ENCODE measurements around the gene BARHL2. TPM values are rescaled to one million over a fixed set of nuclear protein-coding genes. Genes with fewer than 3 reads are reported as not detected.

Gene BARHL2
- polyA plus RNA-seq, 1 experiment: not detected

DNA sequence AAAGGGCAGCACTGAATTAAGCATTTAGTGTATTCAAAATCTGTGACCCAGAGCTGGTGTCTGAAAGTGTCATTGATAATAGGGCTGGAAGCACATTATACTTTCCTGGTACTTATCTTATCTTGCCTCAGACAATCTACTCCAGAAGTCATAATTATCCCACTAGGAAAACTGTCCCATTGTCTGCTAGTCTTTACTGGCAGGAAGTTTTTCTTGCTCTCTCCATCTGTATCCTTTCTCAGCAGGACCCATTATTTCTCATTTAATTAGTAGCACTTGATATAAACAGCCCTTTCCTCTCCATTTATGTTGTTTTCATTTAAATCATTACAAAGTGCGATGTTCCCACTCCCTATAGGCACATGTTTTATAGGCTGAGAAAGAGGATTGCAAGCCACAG, 36.5 kb upstream of the BARHL2 start:
- H3K27ac ChIP-seq (ENCODE audit: low read depth, low read length): no peak overlapping the region
- no peaks in the 10 kb centered on the region for H3K9me3 ChIP-seq (ENCODE audit: control insufficient read depth, insufficient read depth, low read length)
- DNase-seq (ENCODE audit: low read depth, low spot score): no peak
- TF ChIP-seq, protein P1, sequence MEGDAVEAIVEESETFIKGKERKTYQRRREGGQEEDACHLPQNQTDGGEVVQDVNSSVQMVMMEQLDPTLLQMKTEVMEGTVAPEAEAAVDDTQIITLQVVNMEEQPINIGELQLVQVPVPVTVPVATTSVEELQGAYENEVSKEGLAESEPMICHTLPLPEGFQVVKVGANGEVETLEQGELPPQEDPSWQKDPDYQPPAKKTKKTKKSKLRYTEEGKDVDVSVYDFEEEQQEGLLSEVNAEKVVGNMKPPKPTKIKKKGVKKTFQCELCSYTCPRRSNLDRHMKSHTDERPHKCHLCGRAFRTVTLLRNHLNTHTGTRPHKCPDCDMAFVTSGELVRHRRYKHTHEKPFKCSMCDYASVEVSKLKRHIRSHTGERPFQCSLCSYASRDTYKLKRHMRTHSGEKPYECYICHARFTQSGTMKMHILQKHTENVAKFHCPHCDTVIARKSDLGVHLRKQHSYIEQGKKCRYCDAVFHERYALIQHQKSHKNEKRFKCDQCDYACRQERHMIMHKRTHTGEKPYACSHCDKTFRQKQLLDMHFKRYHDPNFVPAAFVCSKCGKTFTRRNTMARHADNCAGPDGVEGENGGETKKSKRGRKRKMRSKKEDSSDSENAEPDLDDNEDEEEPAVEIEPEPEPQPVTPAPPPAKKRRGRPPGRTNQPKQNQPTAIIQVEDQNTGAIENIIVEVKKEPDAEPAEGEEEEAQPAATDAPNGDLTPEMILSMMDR (IDR thresholded peaks at IDR 0.05; ENCODE audit: low read depth, low read length): no peak
- ChIA-PET POLR2A (no interaction called here), CTCF (no interaction called here)
- no peaks in the 10 kb centered on the region for H3K27me3 ChIP-seq (ENCODE audit: control insufficient read depth, insufficient read depth, low read length)
- H3K4me3 ChIP-seq (ENCODE audit: low read depth, low read length): no peak overlapping the region

DNA sequence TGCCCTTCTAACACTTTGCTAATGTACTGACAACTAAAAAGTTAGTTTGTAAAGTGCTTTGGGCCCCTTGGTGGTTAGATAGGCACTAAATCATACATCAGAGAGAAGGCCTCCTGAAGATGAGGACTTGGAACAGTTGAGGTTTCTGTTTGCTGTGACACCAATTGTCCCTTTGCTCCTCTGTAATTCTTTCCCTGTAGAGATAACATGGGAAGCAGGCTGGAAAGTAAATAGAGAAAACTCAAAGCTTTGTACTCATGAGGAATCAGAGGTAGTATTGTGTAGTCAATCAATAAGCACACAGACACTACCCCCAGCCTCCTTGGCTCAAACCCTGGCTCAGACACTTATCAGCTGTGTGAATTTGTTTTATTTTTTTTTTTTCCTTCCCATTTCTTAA, 31.6 kb upstream of the BARHL2 start:
- DNase-seq (ENCODE audit: low read depth, low spot score): no peak
- ChIA-PET POLR2A (no interaction called here), CTCF (interaction anchor here (0.7 kb wide), 1 partner anchor 1815 kb away, joined by 4 read pairs; no protein-coding TSS in a partner anchor)
- TF ChIP-seq, protein P1 (IDR thresholded peaks at IDR 0.05; ENCODE audit: low read depth, low read length): no peak
- Histone ChIP-seq H3K27ac (ENCODE audit: low read depth, low read length) (no peak overlapping the region), H3K9me3 (ENCODE audit: control insufficient read depth, insufficient read depth, low read length) (no peaks in the 10 kb centered on the region), H3K27me3 (ENCODE audit: control insufficient read depth, insufficient read depth, low read length) (no peaks in the 10 kb centered on the region), H3K4me3 (ENCODE audit: low read depth, low read length) (no peak overlapping the region)

DNA sequence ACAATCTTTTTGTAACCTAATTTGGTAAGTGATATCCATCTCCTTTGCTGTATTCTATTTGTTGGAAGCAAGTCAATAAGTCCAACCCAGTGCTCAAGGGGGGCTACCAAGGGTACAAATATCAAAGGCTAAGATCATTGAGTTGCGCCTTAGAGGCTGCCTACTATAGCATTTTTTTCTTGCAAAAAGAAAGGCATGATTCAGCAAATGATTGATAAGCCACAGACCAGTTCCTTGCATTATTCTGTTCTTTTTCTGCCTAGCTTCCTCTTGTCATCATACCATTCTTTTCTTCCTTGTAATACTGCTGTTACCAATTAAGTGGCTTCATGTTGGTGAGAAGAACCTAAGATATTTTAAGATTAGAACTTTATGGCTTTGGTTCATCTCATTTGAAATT, 29.8 kb upstream of the BARHL2 start:
- POLR2A ChIA-PET: no interaction called here
- no peaks in the 10 kb centered on the region for H3K9me3 ChIP-seq (ENCODE audit: control insufficient read depth, insufficient read depth, low read length)
- H3K27me3 ChIP-seq (ENCODE audit: control insufficient read depth, insufficient read depth, low read length): no peaks in the 10 kb centered on the region
- no peak for DNase-seq (ENCODE audit: low read depth, low spot score)
- TF ChIP-seq, protein P1 (IDR thresholded peaks at IDR 0.05; ENCODE audit: low read depth, low read length): no peak
- CTCF ChIA-PET: interaction anchor here (1.1 to 1.5 kb wide), 2 partner anchors 25 to 283 kb away, joined by 3 read pairs; no protein-coding TSS in a partner anchor
- no peak overlapping the region for H3K4me3 ChIP-seq (ENCODE audit: low read depth, low read length)
- H3K27ac ChIP-seq (ENCODE audit: low read depth, low read length): no peak overlapping the region

DNA sequence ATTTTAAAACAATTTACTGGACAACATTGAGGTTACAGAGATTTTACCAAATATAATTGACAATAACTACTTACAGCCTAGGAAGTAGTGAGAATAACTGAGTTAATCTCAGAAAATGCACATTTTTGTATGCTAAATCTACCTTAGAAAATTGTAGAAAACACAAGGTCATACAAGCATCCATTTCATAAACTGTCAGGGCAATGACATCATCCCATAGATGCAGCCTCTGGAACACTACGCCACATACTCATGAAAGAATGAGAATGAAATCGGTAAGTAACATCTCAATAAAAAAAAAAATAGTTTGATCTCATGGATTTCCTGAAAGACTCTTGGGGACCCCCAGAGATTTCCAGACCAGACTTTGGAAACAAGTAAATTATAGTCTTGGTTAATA, 28.9 kb upstream of the BARHL2 start:
- no peak for DNase-seq (ENCODE audit: low read depth, low spot score)
- no peak overlapping the region for H3K4me3 ChIP-seq (ENCODE audit: low read depth, low read length)
- no peak overlapping the region for H3K27ac ChIP-seq (ENCODE audit: low read depth, low read length)
- ChIA-PET CTCF (interaction anchor here (1.5 kb wide), 1 partner anchor 24 kb away, joined by 3 read pairs; no protein-coding TSS in a partner anchor), POLR2A (no interaction called here)
- H3K27me3 ChIP-seq (ENCODE audit: control insufficient read depth, insufficient read depth, low read length): no peaks in the 10 kb centered on the region
- H3K9me3 ChIP-seq (ENCODE audit: control insufficient read depth, insufficient read depth, low read length): no peaks in the 10 kb centered on the region
- TF ChIP-seq, protein P1 (IDR thresholded peaks at IDR 0.05; ENCODE audit: low read depth, low read length): no peak

DNA sequence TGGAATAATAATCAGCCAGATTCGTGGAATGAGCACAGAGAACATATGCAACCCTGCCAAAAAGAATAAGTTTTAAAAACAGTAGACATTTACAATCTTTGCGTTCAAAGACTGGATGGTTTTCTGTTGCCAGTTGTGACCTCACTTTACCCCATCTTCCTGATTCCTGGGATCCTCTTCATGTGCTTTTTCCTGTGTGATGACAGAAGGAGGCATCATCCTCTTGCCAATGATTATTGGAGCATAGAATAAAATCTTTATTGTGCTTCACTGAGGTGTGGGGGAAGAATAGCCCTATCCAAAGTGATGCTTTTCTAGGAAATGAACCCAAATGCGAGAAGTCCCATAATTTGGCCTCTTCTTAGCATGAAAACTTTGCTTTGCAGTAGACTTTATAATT, 15.0 kb upstream of the BARHL2 start:
- POLR2A ChIA-PET: no interaction called here

More for the DNA sequence above, 15.0 kb upstream of the BARHL2 start:
- DNase-seq (ENCODE audit: low read depth, low spot score): no peak
- Histone ChIP-seq H3K27ac (ENCODE audit: low read depth, low read length) (no peak overlapping the region), H3K4me3 (ENCODE audit: low read depth, low read length) (no peak overlapping the region), H3K27me3 (ENCODE audit: control insufficient read depth, insufficient read depth, low read length) (peaks cover 51% of the 10 kb centered on the region), H3K9me3 (ENCODE audit: control insufficient read depth, insufficient read depth, low read length) (peaks cover under 1% of the 10 kb centered on the region; the same call in 1 of the 2 replicates)
- TF ChIP-seq, protein P1 (IDR thresholded peaks at IDR 0.05; ENCODE audit: low read depth, low read length): no peak
- CTCF ChIA-PET: interaction anchor here (3.3 to 4.5 kb wide), 2 partner anchors 10 to 434 kb away, joined by 10 to 33 read pairs; no protein-coding TSS in a partner anchor
